SHP77 (cell line): Measurements from ENCODE around the gene IQCH.

Experiments used
- DNase-seq, 2 experiments: peaks; one replicate each; lab custom pipeline; 2025; lab: John Stamatoyannopoulos, UW

The IQCH gene

DNA sequence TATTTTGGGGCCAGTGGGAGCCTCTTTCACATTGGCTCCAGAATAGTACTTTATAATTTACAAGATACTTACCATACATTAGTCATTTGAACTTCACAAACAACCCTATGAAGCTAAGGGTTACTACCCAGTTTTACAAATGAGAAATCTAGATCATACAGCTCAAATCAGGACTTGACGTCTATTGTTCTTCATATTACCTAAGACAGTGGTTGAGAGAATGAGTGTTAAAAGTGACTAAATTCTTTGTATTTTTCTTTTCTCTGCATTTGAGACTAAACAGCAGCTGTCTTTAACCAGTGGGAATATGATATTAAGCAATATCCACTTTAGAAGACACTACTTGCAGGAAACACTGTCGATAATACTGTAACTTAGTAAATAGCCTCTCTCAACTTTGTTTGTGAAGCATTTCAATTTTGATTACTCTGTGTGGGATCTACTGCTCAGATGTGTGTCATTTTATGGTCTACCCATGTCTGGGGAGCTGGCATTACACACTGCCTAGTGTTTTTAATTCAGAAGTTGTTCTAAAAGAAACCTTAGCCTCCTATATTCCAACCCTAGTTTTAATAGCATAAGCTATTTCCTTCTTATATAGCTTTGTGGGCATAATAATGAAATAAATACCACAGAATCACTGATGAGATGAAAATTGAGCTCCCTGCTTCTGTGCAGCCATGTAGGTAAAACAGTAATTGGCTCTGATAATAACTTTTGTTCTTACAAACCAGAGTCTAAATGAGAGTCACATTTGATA lies 45.9 kb downstream of the IQCH start:
- DNase-seq = no peak

- peak in 1 of 2 experiments; percentile 5 for DNase-seq
Measured at GRCh38 chr15:67303490-67304363, 49.1 kb downstream of the IQCH start.

DNA sequence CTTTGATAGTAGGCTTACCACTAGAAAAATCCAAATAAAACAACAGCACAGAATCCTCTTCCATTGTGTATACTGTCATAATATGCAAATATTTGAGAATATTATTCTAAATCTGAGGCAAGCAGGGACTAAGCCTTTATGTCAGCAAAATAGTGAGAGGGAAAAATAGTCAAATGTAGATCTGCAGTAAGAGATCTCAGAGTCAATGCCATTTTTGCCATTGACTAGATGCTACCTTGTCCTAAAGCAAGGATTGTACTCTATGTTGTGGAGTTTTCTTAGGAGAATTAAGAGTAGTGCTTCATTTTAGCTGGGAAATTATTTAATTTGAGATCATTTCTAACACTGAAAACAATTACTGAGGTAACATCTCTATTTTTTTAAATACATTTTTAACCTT lies 50.2 kb downstream of the IQCH start:
- DNase-seq = no peak

DNA sequence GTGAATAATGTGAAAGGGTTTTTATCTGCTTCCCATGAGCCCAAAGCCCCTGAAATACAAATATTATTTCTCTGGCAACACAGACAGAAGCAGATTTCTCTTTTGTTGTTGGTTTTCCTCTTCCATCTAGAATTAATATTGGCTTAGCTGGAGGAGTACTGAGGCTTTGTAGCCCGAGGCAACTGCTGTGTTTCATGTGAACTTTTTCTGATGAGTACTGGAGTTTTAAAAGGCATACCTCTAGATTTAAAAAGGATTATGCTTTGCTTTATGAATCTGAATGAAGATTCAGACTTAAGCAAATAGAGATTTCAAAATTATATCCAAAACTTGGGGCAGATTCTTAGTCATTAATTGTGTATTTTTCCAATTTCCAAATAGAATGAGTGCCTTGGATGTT lies 50.9 kb downstream of the IQCH start:
- DNase-seq = no peak

DNA sequence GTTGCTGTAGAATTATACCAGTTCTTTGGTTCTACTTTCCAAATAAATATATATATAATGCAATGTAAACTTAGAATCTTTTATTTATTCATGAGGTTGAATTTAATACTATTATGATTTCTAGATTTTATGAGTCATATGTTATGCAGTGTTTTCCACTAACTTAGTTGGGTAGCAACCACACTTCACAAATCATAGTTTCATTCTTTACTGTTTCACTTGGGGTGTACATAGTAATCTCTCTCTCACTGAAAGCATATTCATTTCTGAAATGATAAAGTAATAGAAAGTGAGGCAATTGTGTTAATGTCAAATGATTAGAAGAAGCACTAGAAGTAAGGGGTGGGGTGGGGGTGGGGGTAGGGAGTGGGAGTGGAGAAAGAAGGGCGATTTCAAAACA lies 52.6 kb downstream of the IQCH start:
- DNase-seq = no peak

DNA sequence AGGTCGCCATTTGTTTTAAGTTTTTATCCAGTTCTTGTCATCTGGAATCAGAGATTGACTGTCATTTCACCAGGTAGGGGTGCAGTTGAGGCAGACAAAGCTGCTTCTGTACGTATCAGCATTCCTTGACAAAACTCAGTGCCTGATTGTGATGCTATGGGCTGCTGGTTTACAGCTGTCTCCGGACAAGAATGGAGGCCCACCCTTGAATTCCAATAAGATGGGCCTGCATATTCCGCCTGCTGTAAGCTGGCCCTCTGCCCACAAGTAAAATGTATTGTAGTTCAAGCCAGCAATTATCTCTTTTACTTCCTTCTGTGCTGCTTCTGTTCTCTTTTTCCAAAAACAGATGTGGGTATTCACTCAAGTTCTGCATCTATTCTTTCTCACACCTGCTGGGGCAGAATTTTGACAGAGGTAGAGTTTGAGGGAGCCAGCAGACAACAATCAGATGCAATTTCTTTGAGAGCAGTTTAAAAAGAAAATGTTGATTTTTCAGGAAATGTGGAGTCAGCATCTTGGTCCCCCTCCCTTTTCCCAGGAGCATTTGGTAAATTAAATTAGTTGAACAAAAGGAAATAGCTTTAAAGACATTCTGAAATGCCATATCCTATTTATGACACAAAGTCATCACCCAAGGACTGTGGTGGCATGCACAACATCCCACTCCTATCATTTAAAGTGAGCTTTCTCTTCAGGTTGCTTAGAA lies 53.5 kb downstream of the IQCH start:
- DNase-seq = no peak

GRCh38 chr15:67311731-67312130 lies 57.1 kb downstream of the IQCH start:
- no peak for DNase-seq

- DNase-seq = no peak
Measured at GRCh38 chr15:67319961-67320360, 65.4 kb downstream of the IQCH start.

- no peak for DNase-seq
Measured at GRCh38 chr15:67321352-67321751, 66.8 kb downstream of the IQCH start.

DNA sequence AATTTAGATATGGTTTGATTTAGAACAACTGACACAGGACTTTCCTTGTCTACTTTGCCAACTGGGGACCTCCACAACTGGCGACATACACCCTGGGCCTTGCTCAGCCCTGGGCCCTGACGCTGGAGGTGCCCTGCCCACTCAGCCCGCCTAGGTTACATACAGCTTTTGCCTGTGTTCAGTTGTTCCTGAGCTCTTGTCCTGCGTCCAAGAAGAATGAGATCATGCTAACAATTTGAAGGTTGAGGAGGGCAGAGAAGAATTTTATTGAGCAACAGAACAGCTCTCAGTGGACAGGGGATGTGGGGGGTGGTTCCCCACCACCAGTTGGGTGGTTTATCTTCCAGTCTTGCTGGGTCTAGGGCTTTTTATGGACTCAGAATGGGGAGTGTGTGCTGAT lies 67.9 kb downstream of the IQCH start:
- DNase-seq = no peak

GRCh38 chr15:67327312-67327711 lies 72.7 kb downstream of the IQCH start:
- no peak for DNase-seq

GRCh38 chr15:67327737-67328136 lies 73.2 kb downstream of the IQCH start:
- DNase-seq = no peak

GRCh38 chr15:67329984-67330733 lies 75.6 kb downstream of the IQCH start:
- DNase-seq = no peak

GRCh38 chr15:67331676-67332075 lies 77.1 kb downstream of the IQCH start:
- DNase-seq = no peak

DNA sequence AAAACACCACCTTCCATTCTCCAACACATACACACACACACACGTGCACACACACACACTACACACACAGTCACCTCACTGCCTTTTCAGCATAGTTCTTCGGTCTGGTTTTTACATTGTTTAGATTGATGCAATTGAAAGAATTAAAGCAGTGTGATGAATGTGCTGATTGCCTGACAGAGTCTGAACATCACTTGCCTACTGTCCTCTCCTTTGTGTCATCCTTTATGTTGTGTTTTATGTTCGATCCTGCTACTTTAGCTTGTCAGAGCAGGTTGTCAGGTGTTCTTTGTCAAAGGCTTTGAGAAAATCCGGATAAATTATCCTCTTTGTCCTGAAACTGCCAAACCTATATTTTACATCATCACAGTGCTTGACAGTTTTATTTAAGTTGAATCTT lies 80.4 kb downstream of the IQCH start:
- DNase-seq = no peak

GRCh38 chr15:67335534-67336222 lies 81.1 kb downstream of the IQCH start:
- no peak for DNase-seq

- DNase-seq = no peak
Measured at GRCh38 chr15:67340630-67341029, 86.0 kb downstream of the IQCH start.

- no peak for DNase-seq
Measured at GRCh38 chr15:67341539-67341938, 87.0 kb downstream of the IQCH start.

DNA sequence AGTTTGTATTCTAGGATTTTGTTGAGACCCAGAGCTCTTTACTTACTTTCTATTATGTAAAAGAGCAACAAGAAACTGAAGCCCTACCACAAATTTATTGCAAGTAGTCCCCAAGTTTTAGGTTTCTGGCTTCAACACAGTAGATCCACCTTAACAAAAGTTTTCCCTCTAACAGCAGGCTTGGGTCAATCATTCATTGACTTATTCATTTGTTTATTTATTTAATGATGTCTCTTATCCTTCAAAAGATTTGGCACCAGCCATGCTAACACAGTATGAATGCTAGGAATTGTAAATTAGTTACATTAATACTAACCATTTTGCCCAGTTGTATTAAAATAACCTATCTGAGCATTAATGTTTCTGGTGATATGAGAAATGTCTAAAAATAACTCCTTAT lies 88.6 kb downstream of the IQCH start:
- DNase-seq = no peak

DNA sequence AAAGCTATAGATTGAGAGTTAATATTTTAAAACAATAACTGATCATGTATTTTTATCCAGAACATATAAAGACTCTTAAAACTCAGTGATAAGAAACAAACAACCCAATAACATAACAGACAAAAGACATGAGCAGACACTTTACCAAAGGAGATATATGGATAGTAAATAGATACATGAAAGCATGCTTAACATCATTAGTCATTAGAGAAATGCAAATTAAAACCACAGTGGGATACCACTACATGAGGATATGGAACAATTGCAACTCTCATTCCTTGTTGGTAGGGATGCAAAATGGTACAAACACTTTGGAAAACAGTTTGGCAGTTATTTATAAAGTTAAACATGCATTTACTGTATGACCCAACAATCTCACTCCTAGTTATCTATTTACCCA lies 95.0 kb downstream of the IQCH start:
- DNase-seq = no peak

DNA sequence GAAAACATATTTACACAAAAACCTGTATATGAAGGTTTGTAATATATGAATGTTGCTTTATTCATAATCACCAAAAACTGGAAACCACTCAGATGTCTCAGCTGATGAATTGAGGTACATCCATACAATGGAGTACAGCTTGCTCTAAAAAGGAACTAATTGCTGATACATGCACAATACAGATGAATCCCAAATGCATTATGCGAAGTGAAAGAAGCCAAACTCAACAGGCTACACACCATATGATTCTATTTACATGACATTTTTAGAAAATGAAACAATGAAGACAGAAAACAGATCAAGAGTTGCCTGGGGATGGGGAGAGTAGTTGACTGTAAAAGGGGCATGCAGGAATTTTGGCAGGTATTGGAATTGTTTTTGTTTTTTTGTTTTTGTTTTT lies 95.5 kb downstream of the IQCH start:
- no peak for DNase-seq
